ENCODE measurements around the gene MAP10.

The MAP10 gene

GRCh38 chr1:232835166-232835565, 29.9 kb downstream of the MAP10 start:
- Histone ChIP-seq H2AFZ (ENCODE audit: low read length) (no peak overlapping the region), H3K27me3 (ENCODE audit: insufficient read depth, low read length) (no peaks in the 10 kb centered on the region), H3K79me2 (ENCODE audit: insufficient read depth, low read length) (no peaks in the 10 kb centered on the region), H3K4me1 (ENCODE audit: insufficient read depth, low read length, severe bottlenecking) (no peaks in the 10 kb centered on the region), H3K36me3 (ENCODE audit: insufficient read depth, low read length) (no peaks in the 10 kb centered on the region), H3K9me2 (ENCODE audit: low read depth, low read length) (no peaks in the 10 kb centered on the region), H3K4me3 (ENCODE audit: low read depth, low read length, poor library complexity, severe bottlenecking) (no peak overlapping the region), H3F3A (ENCODE audit: insufficient read depth, low read length) (no peaks in the 10 kb centered on the region), H3K9me3 (ENCODE audit: low read length) (no peaks in the 10 kb centered on the region), H4K20me1 (ENCODE audit: insufficient read depth, low read length) (no peaks in the 10 kb centered on the region), H3K4me2 (ENCODE audit: low read length) (no peak overlapping the region), H3K9ac (ENCODE audit: low read length) (no peak overlapping the region), H3K27ac (ENCODE audit: low read depth, low read length, poor library complexity, severe bottlenecking) (no peak overlapping the region)
- TF ChIP-seq EZH2 (IDR thresholded peaks at IDR 0.05; ENCODE audit: borderline replicate concordance, low read length) (no peak), CTCF (IDR thresholded peaks at IDR 0.05; ENCODE audit: low read length) (no peak)

DNA sequence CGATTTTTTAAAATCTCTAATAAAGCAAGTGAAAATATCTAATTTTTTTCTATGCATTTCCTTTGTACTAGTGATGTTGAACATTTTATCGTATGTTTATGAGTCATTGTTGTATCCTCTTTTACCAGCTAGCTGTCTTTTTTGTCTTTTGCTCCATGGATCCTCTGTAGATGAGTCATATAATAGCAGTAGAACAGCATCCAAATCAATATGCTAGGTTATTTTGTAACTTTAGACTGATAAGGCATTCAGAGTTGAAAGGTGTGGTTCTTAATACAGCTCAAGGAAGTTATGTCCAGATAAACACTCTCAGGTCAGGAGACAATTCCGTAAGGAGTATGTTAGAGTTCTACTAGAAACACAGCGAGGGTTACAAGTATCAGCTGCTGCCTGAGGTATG, 31.9 kb downstream of the MAP10 start:
- no peak overlapping the region for H3K4me2 ChIP-seq (ENCODE audit: low read length)
- H4K20me1 ChIP-seq (ENCODE audit: insufficient read depth, low read length) = no peaks in the 10 kb centered on the region
- no peaks in the 10 kb centered on the region for H3F3A ChIP-seq (ENCODE audit: insufficient read depth, low read length)
- H3K9me2 ChIP-seq (ENCODE audit: low read depth, low read length) = no peaks in the 10 kb centered on the region
- H2AFZ ChIP-seq (ENCODE audit: low read length) = no peak overlapping the region
- no peaks in the 10 kb centered on the region for H3K79me2 ChIP-seq (ENCODE audit: insufficient read depth, low read length)
- no peak overlapping the region for H3K4me3 ChIP-seq (ENCODE audit: low read depth, low read length, poor library complexity, severe bottlenecking)
- peaks cover 5% of the 10 kb centered on the region; the same call in 1 of the 2 replicates for H3K27me3 ChIP-seq (ENCODE audit: insufficient read depth, low read length)
- no peak overlapping the region for H3K27ac ChIP-seq (ENCODE audit: low read depth, low read length, poor library complexity, severe bottlenecking)
- H3K36me3 ChIP-seq (ENCODE audit: insufficient read depth, low read length) = no peaks in the 10 kb centered on the region
- H3K9me3 ChIP-seq (ENCODE audit: low read length) = no peaks in the 10 kb centered on the region
- no peaks in the 10 kb centered on the region for H3K4me1 ChIP-seq (ENCODE audit: insufficient read depth, low read length, severe bottlenecking)
- no peak for TF ChIP-seq CTCF (IDR thresholded peaks at IDR 0.05; ENCODE audit: low read length)
- TF ChIP-seq EZH2 (IDR thresholded peaks at IDR 0.05; ENCODE audit: borderline replicate concordance, low read length) = no peak
- no peak overlapping the region for H3K9ac ChIP-seq (ENCODE audit: low read length)

- Histone ChIP-seq H3K27me3 (ENCODE audit: insufficient read depth, low read length) (peaks cover 5% of the 10 kb centered on the region; the same call in 1 of the 2 replicates), H3K9me3 (ENCODE audit: low read length) (no peaks in the 10 kb centered on the region), H3F3A (ENCODE audit: insufficient read depth, low read length) (no peaks in the 10 kb centered on the region), H3K9ac (ENCODE audit: low read length) (no peak overlapping the region), H3K4me1 (ENCODE audit: insufficient read depth, low read length, severe bottlenecking) (no peaks in the 10 kb centered on the region), H4K20me1 (ENCODE audit: insufficient read depth, low read length) (no peaks in the 10 kb centered on the region), H3K79me2 (ENCODE audit: insufficient read depth, low read length) (no peaks in the 10 kb centered on the region), H2AFZ (ENCODE audit: low read length) (no peak overlapping the region), H3K4me2 (ENCODE audit: low read length) (no peak overlapping the region), H3K9me2 (ENCODE audit: low read depth, low read length) (no peaks in the 10 kb centered on the region), H3K36me3 (ENCODE audit: insufficient read depth, low read length) (no peaks in the 10 kb centered on the region), H3K27ac (ENCODE audit: low read depth, low read length, poor library complexity, severe bottlenecking) (no peak overlapping the region), H3K4me3 (ENCODE audit: low read depth, low read length, poor library complexity, severe bottlenecking) (no peak overlapping the region)
- TF ChIP-seq EZH2 (IDR thresholded peaks at IDR 0.05; ENCODE audit: borderline replicate concordance, low read length) (no peak), CTCF (IDR thresholded peaks at IDR 0.05; ENCODE audit: low read length) (no peak)
Observed at GRCh38 chr1:232841823-232842565, 36.8 kb downstream of the MAP10 start.
